PC-3 (cell line): Measurements from ENCODE around the gene TPD52L1.

Source experiments
- CTCF ChIP-seq: fragments of 300-600 bp; sonication (generic); conservative IDR thresholded peaks from 2 replicates; pipeline ENCODE4 v1.5.1; 2017; ENCODE audit warnings: antibody characterized with exemption, low read depth, mild to moderate bottlenecking, low read length
- EZH2 ChIP-seq: fragments of 300-600 bp; sonication (generic); IDR thresholded peaks from one replicate; pipeline ENCODE4 v1.6.1; 2017; ENCODE audit warnings: antibody characterized with exemption, mild to moderate bottlenecking, low read length; ENCODE audit not compliant: unreplicated experiment
- EZH2phosphoT487 ChIP-seq: fragments of 300-600 bp; sonication (generic); IDR thresholded peaks from 2 replicates; pipeline ENCODE4 v1.6.1; 2018; ENCODE audit warnings: mild to moderate bottlenecking, antibody characterized with exemption, low read length, borderline replicate concordance

GRCh38 chr6:125175466-125176048 lies 22.0 kb downstream of the TPD52L1 start:
- TF ChIP-seq CTCF, result no peak
- no peak for TF ChIP-seq EZH2
- TF ChIP-seq EZH2phosphoT487, result no peak
